ENCODE data around the gene CEACAM19. TPM values are rescaled to one million over a fixed set of nuclear protein-coding genes. Genes with fewer than 3 reads are reported as not detected.
"Not testable (repeated sequence)": the region's sequence is repeated elsewhere in the genome, so short reads cannot be mapped to it uniquely, and the experiment has no call there.

CEACAM19 gene
- total RNA-seq, 1 donor from 2014 or later = 7.7 TPM

GRCh38 chr19:44706506-44707236 lies 35.4 kb downstream of the CEACAM19 start:
- H3K27me3 ChIP-seq (ENCODE audit: low read depth) = peaks cover 5% of the 10 kb centered on the region
- no peaks in the 10 kb centered on the region for H3K9me3 ChIP-seq
- H3K27ac ChIP-seq = no peak overlapping the region
- no peaks in the 10 kb centered on the region for H3K4me1 ChIP-seq
- DNase-seq (no peak), ATAC-seq (no peak)
- H3K4me3 ChIP-seq = no peak overlapping the region
- intact Hi-C loops (cut with DNase I) = no loop called here
- no peaks in the 10 kb centered on the region for H3K36me3 ChIP-seq
- no peak for TF ChIP-seq CTCF (IDR thresholded peaks at IDR 0.05)

DNA sequence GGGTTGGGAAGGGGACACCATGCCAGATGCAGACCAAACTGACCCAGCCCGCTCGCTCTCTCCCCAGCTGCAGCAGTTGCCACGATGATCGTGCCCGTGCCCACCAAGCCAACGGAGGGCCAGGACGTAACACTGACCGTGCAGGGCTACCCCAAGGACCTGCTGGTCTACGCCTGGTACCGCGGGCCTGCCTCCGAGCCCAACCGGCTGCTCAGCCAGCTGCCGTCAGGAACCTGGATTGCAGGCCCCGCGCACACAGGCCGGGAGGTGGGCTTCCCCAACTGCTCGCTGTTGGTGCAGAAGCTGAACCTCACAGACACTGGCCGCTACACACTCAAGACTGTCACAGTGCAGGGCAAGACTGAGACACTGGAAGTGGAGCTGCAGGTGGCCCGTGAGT lies 36.5 kb downstream of the CEACAM19 start:
- Histone ChIP-seq H3K4me1 (no peaks in the 10 kb centered on the region), H3K4me3 (no peak overlapping the region), H3K36me3 (no peaks in the 10 kb centered on the region), H3K27me3 (ENCODE audit: low read depth) (peaks cover 2% of the 10 kb centered on the region), H3K9me3 (no peaks in the 10 kb centered on the region), H3K27ac (no peak overlapping the region)
- DNase-seq = no peak
- ATAC-seq = no peak
- intact Hi-C loops (cut with DNase I) = no loop called here
- no peak for TF ChIP-seq CTCF (IDR thresholded peaks at IDR 0.05)

- no peaks in the 10 kb centered on the region for H3K9me3 ChIP-seq
- H3K27me3 ChIP-seq (ENCODE audit: low read depth) = no peaks in the 10 kb centered on the region
- intact Hi-C loops (cut with DNase I) = no loop called here
- ATAC-seq (no peak), DNase-seq (no peak)
- no peak overlapping the region for H3K4me3 ChIP-seq
- TF ChIP-seq CTCF (IDR thresholded peaks at IDR 0.05) = no peak
- no peaks in the 10 kb centered on the region for H3K4me1 ChIP-seq
- no peak overlapping the region for H3K27ac ChIP-seq
- no peaks in the 10 kb centered on the region for H3K36me3 ChIP-seq
Observed at GRCh38 chr19:44708940-44709339, 37.7 kb downstream of the CEACAM19 start.

- H3K4me3 ChIP-seq; H3K27ac ChIP-seq; intact Hi-C loops (cut with DNase I); H3K27me3 ChIP-seq (ENCODE audit: low read depth); DNase-seq; H3K4me1 ChIP-seq; H3K9me3 ChIP-seq; ATAC-seq; H3K36me3 ChIP-seq: not testable (repeated sequence)
Observed at GRCh38 chr19:44709434-44710266, 38.4 kb downstream of the CEACAM19 start.

DNA sequence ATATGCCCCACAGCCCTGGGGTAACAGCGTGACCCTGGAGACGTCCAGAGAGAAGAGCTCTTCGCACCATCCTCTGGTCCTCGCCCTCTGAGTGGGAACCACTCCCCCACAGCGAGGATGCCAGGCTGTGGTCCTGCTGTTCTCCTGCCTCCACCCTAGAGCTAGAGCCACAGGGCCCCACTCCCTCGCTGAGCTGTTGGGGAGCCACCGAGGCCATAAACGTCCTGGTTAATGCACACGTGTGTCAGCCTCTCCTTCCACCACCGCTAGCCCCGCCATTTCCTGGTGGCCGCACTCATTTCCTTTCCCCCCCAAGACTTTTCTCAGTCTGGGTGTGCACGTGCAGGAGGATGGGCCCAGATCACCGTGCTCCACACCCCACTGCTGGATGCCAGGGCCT lies 39.2 kb downstream of the CEACAM19 start:
- Histone ChIP-seq H3K9me3 (peaks cover 4% of the 10 kb centered on the region), H3K27ac (no peak overlapping the region), H3K4me1 (no peaks in the 10 kb centered on the region), H3K27me3 (ENCODE audit: low read depth) (no peaks in the 10 kb centered on the region), H3K36me3 (no peaks in the 10 kb centered on the region), H3K4me3 (no peak overlapping the region)
- TF ChIP-seq CTCF (IDR thresholded peaks at IDR 0.05) = no peak
- DNase-seq (no peak), ATAC-seq (peak in 1 of 2 donors; percentile 42)
- intact Hi-C loops (cut with DNase I) = no loop called here

All from lower lobe of right lung (tissue), 2 donors.